ENCODE results near the gene NOD2. TPM values are rescaled to one million over a fixed set of nuclear protein-coding genes. Genes with fewer than 3 reads are reported as not detected.

Gene NOD2
- total and polyA plus RNA-seq, 2 of the 13 experiments (the other 11 are each of a cell fraction or from before 2014, with no cell fraction given) = 0.27 to 0.81 TPM

DNA sequence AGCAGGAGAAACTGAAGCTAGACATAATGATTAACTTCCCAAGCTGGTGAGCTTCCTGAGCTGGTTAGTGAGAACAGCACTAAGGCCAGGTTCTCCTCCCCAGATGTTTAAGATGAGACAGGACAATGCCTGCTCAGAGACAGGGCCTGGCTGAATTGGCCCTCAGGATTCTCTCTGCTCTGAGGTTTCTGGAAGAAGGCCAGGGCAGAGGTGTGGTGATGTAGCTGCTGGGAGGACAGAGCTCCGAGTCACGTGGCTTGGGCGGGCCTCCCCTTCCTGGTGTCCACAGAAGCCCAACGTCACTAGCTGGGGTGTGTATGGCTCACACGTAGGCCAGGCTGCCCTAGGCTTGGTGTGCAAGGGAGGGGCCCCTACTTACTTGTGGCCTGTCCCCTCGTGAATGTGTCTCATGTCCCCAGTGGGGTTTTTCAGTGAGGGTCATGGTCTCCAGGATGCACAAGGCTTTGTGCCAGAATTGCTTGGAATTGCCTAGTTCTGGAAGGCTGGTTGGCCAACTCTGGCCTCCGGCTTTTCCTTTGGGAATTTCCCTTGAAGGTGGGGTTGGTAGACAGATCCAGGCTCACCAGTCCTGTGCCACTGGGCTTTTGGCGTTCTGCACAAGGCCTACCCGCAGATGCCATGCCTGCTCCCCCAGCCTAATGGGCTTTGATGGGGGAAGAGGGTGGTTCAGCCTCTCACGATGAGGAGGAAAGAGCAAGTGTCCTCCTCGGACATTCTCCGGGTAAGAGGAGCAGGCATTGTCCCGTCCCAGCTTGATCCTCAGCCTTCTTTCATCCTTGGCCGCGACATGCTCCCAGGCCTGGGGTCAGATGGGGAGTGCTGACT, 3.4 kb downstream of the NOD2 start (continued):
- TF ChIP-seq, protein P1, sequence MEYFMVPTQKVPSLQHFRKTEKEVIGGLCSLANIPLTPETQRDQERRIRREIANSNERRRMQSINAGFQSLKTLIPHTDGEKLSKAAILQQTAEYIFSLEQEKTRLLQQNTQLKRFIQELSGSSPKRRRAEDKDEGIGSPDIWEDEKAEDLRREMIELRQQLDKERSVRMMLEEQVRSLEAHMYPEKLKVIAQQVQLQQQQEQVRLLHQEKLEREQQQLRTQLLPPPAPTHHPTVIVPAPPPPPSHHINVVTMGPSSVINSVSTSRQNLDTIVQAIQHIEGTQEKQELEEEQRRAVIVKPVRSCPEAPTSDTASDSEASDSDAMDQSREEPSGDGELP (IDR thresholded peaks at IDR 0.05; ENCODE audit: borderline replicate concordance, low read depth) = no peak
- TF ChIP-seq, protein P2, sequence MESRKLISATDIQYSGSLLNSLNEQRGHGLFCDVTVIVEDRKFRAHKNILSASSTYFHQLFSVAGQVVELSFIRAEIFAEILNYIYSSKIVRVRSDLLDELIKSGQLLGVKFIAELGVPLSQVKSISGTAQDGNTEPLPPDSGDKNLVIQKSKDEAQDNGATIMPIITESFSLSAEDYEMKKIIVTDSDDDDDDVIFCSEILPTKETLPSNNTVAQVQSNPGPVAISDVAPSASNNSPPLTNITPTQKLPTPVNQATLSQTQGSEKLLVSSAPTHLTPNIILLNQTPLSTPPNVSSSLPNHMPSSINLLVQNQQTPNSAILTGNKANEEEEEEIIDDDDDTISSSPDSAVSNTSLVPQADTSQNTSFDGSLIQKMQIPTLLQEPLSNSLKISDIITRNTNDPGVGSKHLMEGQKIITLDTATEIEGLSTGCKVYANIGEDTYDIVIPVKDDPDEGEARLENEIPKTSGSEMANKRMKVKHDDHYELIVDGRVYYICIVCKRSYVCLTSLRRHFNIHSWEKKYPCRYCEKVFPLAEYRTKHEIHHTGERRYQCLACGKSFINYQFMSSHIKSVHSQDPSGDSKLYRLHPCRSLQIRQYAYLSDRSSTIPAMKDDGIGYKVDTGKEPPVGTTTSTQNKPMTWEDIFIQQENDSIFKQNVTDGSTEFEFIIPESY (CRISPR knock-in tag; IDR thresholded peaks at IDR 0.05) = no peak
- TF ChIP-seq, protein P3, sequence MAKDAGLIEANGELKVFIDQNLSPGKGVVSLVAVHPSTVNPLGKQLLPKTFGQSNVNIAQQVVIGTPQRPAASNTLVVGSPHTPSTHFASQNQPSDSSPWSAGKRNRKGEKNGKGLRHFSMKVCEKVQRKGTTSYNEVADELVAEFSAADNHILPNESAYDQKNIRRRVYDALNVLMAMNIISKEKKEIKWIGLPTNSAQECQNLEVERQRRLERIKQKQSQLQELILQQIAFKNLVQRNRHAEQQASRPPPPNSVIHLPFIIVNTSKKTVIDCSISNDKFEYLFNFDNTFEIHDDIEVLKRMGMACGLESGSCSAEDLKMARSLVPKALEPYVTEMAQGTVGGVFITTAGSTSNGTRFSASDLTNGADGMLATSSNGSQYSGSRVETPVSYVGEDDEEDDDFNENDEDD (CRISPR knock-in tag; IDR thresholded peaks at IDR 0.05; ENCODE audit: borderline replicate concordance) = 0 out of 2 replicates have a peak, but pooled peaks have one; percentile 35
- TF ChIP-seq, protein P4, sequence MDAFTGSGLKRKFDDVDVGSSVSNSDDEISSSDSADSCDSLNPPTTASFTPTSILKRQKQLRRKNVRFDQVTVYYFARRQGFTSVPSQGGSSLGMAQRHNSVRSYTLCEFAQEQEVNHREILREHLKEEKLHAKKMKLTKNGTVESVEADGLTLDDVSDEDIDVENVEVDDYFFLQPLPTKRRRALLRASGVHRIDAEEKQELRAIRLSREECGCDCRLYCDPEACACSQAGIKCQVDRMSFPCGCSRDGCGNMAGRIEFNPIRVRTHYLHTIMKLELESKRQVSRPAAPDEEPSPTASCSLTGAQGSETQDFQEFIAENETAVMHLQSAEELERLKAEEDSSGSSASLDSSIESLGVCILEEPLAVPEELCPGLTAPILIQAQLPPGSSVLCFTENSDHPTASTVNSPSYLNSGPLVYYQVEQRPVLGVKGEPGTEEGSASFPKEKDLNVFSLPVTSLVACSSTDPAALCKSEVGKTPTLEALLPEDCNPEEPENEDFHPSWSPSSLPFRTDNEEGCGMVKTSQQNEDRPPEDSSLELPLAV (CRISPR knock-in tag; conservative IDR thresholded peaks at IDR 0.05; ENCODE audit: low read depth) = no peak
- no peak for TF ChIP-seq PHF5A (CRISPR knock-in tag; IDR thresholded peaks at IDR 0.05; ENCODE audit: low read depth, unreplicated experiment)
- no peak for TF ChIP-seq ZNF430 (CRISPR knock-in tag; IDR thresholded peaks at IDR 0.05)
- no peak for TF ChIP-seq ZNF703 (CRISPR knock-in tag; IDR thresholded peaks at IDR 0.05; ENCODE audit: borderline replicate concordance)
- 0 out of 2 replicates have a peak, but pooled peaks have one; percentile 33 for TF ChIP-seq ZZZ3 (CRISPR knock-in tag; IDR thresholded peaks at IDR 0.05; ENCODE audit: borderline replicate concordance)
- TF ChIP-seq, protein P5, sequence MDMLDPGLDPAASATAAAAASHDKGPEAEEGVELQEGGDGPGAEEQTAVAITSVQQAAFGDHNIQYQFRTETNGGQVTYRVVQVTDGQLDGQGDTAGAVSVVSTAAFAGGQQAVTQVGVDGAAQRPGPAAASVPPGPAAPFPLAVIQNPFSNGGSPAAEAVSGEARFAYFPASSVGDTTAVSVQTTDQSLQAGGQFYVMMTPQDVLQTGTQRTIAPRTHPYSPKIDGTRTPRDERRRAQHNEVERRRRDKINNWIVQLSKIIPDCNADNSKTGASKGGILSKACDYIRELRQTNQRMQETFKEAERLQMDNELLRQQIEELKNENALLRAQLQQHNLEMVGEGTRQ (IDR thresholded peaks at IDR 0.05; ENCODE audit: low read depth, low read length) = peak; percentile 81
- TF ChIP-seq, protein P5 (CRISPR knock-in tag; IDR thresholded peaks at IDR 0.05; ENCODE audit: borderline replicate concordance) = peak; percentile 81; the same call in 1 of the 2 replicates

Measured in HepG2 (cell line).